IMR-90 (cell line): ENCODE results near the gene SKIL. TPM values are rescaled to one million over a fixed set of nuclear protein-coding genes. Genes with fewer than 3 reads are reported as not detected.

Experiments
- ATAC-seq: fragments of 200-7000 bp; cut with Tn5 transposase; 2 replicates; pipeline ENCODE4 v1.9.1; 2020; ENCODE audit warnings: low read depth, mild to moderate bottlenecking, moderate library complexity
- BruUV-seq: library from RNA; stranded (reverse); fragments of 400-500 nt; replicated peaks from 2 replicates; lab custom pipeline; 2021; lab: Mats Ljungman, UMichigan
- CTCF ChIA-PET: fragments of 300-600 bp; formaldehyde crosslinking; extraction: SDS; loops from one replicate; lab custom pipeline; 2021; ENCODE audit warnings: antibody characterized with exemption; lab: Yijun Ruan, JAX
- POLR2A ChIA-PET: fragments of 300-600 bp; sonication (Branson Sonifier 250); formaldehyde crosslinking; loops from one replicate; lab custom pipeline; 2022; ENCODE audit warnings: antibody characterized with exemption; ENCODE audit not compliant: unreplicated experiment; lab: Charles Lee
- DNase-seq: peaks from one replicate; pipeline ENCODE4 v3.0.0; 2013
- H2AFZ ChIP-seq: replicated peaks from 2 replicates; pipeline ENCODE3; 2013; ENCODE audit warnings: low read length, mild to moderate bottlenecking; ENCODE audit not compliant: poor library complexity
- H2AK5ac ChIP-seq: 2 replicates; pipeline ENCODE4 v1.6.1; 2013; ENCODE audit warnings: low read depth, low read length, inconsistent platforms
- H2AK9ac ChIP-seq: replicated peaks from 2 replicates; pipeline ENCODE3; 2013; ENCODE audit warnings: mild to moderate bottlenecking, low read depth, low read length, moderate library complexity; ENCODE audit not compliant: poor library complexity
- H2BK120ac ChIP-seq: 2 replicates; pipeline ENCODE4 v1.6.1; 2013; ENCODE audit warnings: low read depth, low read length, inconsistent platforms
- H2BK15ac ChIP-seq: 3 replicates; pipeline ENCODE4 v1.6.1; 2013; ENCODE audit warnings: low read depth, low read length, inconsistent platforms
- H2BK20ac ChIP-seq: 2 replicates; pipeline ENCODE4 v1.6.1; 2013; ENCODE audit warnings: low read depth, mild to moderate bottlenecking, inconsistent platforms, low read length, moderate library complexity
- H2BK5ac ChIP-seq: 2 replicates; pipeline ENCODE4 v1.6.1; 2013; ENCODE audit warnings: mild to moderate bottlenecking, low read depth, low read length, inconsistent platforms; ENCODE audit not compliant: poor library complexity, severe bottlenecking
- H3K14ac ChIP-seq: replicated peaks from 2 replicates; pipeline ENCODE4 v1.6.1; 2013; ENCODE audit warnings: low read depth, low read length, inconsistent platforms
- H3K18ac ChIP-seq: 2 replicates; pipeline ENCODE4 v1.6.1; 2013; ENCODE audit warnings: low read depth, low read length, control low read depth
- H3K23ac ChIP-seq: 2 replicates; pipeline ENCODE4 v1.6.1; 2013; ENCODE audit warnings: low read depth, low read length, inconsistent platforms
- H3K27ac ChIP-seq: 2 replicates; pipeline ENCODE4 v1.5.1; 2013; ENCODE audit warnings: mild to moderate bottlenecking, control low read depth, low read length; ENCODE audit not compliant: insufficient read depth
- H3K27me3 ChIP-seq: 2 replicates; pipeline ENCODE4 v1.6.1; 2013; ENCODE audit warnings: low read length; ENCODE audit not compliant: control insufficient read depth, insufficient read depth
- H3K36me3 ChIP-seq: 2 replicates; pipeline ENCODE4 v1.6.1; 2013; ENCODE audit warnings: low read length, mixed read lengths; ENCODE audit not compliant: control insufficient read depth, insufficient read depth
- H3K4ac ChIP-seq: 2 replicates; pipeline ENCODE4 v1.6.1; 2013; ENCODE audit warnings: low read depth, low read length, inconsistent platforms
- H3K4me1 ChIP-seq: 2 replicates; pipeline ENCODE4 v1.6.1; 2013; ENCODE audit warnings: low read length, mixed read lengths; ENCODE audit not compliant: control insufficient read depth, insufficient read depth
- H3K4me2 ChIP-seq: 2 replicates; pipeline ENCODE4 v1.6.1; 2013; ENCODE audit warnings: low read depth, mild to moderate bottlenecking, control low read depth, low read length, moderate library complexity
- H3K4me3 ChIP-seq: 2 replicates; pipeline ENCODE4 v1.5.1; 2013; ENCODE audit warnings: low read depth, mild to moderate bottlenecking, control low read depth, low read length, moderate library complexity; ENCODE audit not compliant: insufficient read depth
- H3K56ac ChIP-seq: 2 replicates; pipeline ENCODE4 v1.6.1; 2013; ENCODE audit warnings: low read length, inconsistent platforms; ENCODE audit not compliant: insufficient read depth; ENCODE audit errors: extremely low read depth
- H3K79me1 ChIP-seq, 2 experiments: 2 replicates each; pipeline ENCODE4 v1.6.1; 2013; ENCODE audit warnings: low read length in 2 of 2, inconsistent platforms in 1 of 2, low read depth in 1 of 2
- H3K9ac ChIP-seq: 2 replicates; pipeline ENCODE4 v1.6.1; 2013; ENCODE audit warnings: low read depth, low read length, control low read depth
- H3K9me1 ChIP-seq: 2 replicates; pipeline ENCODE4 v1.6.1; 2013; ENCODE audit warnings: low read length, inconsistent platforms; ENCODE audit not compliant: insufficient read depth
- H3K9me3 ChIP-seq: 2 replicates; pipeline ENCODE4 v1.6.1; 2013; ENCODE audit warnings: low read length; ENCODE audit not compliant: control insufficient read depth, insufficient read depth
- H4K20me1 ChIP-seq: 2 replicates; pipeline ENCODE4 v1.6.1; 2013; ENCODE audit warnings: low read length, inconsistent platforms; ENCODE audit not compliant: insufficient read depth
- H4K5ac ChIP-seq: 2 replicates; pipeline ENCODE4 v1.6.1; 2013; ENCODE audit warnings: mild to moderate bottlenecking, low read depth, low read length, control low read depth
- H4K8ac ChIP-seq, 2 experiments: 2 replicates each; pipeline ENCODE4 v1.6.1; 2013; ENCODE audit warnings: low read depth in 2 of 2, low read length in 2 of 2, control low read depth in 1 of 2, inconsistent platforms in 1 of 2
- H4K91ac ChIP-seq: 2 replicates; pipeline ENCODE4 v1.6.1; 2013; ENCODE audit warnings: low read depth, low read length, inconsistent platforms; ENCODE audit not compliant: insufficient read depth
- CHD1 ChIP-seq: IDR thresholded peaks from 2 replicates; pipeline ENCODE4 v1.6.1; 2012; ENCODE audit warnings: low read depth, low read length, improper control_type of control experiment
- MAFK ChIP-seq: IDR thresholded peaks from 2 replicates; pipeline ENCODE4 v1.6.1; 2012; ENCODE audit warnings: low read depth, low read length, improper control_type of control experiment
- MAZ ChIP-seq: IDR thresholded peaks from 2 replicates; pipeline ENCODE4 v1.6.1; 2012; ENCODE audit warnings: low read depth, mild to moderate bottlenecking, low read length, improper control_type of control experiment, moderate library complexity, borderline replicate concordance
- MXI1 ChIP-seq: IDR thresholded peaks from 2 replicates; pipeline ENCODE4 v1.6.1; 2012; ENCODE audit warnings: low read depth, mild to moderate bottlenecking, low read length, moderate library complexity, borderline replicate concordance
- POLR2A ChIP-seq: IDR thresholded peaks from 2 replicates; pipeline ENCODE4 v1.6.1; 2012; ENCODE audit warnings: mild to moderate bottlenecking, low read depth, low read length
- RCOR1 ChIP-seq: IDR thresholded peaks from 2 replicates; pipeline ENCODE4 v1.6.1; 2012; ENCODE audit warnings: mild to moderate bottlenecking, low read length, improper control_type of control experiment; ENCODE audit not compliant: insufficient replicate concordance
- RFX5 ChIP-seq: IDR thresholded peaks from 2 replicates; pipeline ENCODE4 v1.8.0; 2012; ENCODE audit warnings: low read depth, mild to moderate bottlenecking, low read length, moderate library complexity
- SMC3 ChIP-seq: fragments of 150-350 bp; IDR thresholded peaks from 2 replicates; pipeline ENCODE4 v1.6.1; 2016; ENCODE audit warnings: low read depth, mild to moderate bottlenecking, antibody characterized with exemption, low read length, moderate library complexity
- WGBS, 2 experiments: methylation state at CpG; one replicate each; pipeline versions ENCODE4 v1.1.5 to v1.1.7; 2013; ENCODE audit warnings: missing lambda C conversion rate in 2 of 2; ENCODE audit not compliant: insufficient read length in 1 of 2; ENCODE audit errors: extremely low coverage in 2 of 2; 5-methylcytosine and 5-hydroxymethylcytosine counted together
- dilution Hi-C: fragments of 300-500 bp; cut with HindIII; formaldehyde crosslinking; loops from one replicate; pipeline ENCODE4 v1.14.3; 2018; ENCODE audit warnings: low sequenced_read_pairs; ENCODE audit not compliant: unreplicated experiment
- in situ Hi-C: fragments of 300-500 bp; cut with MboI; formaldehyde crosslinking; loops from 3 replicates; pipeline ENCODE4 v1.14.3; 2019; ENCODE audit warnings: low sequenced_read_pairs, inconsistent platforms, mixed read lengths
- intact Hi-C: fragments of 100-400 bp; cut with micrococcal nuclease; formaldehyde crosslinking; loops from 2 replicates; pipeline ENCODE4 v1.10.0; 2022
- polyA plus RNA-seq, 3 experiments: library from polyadenylated mRNA; depleted of rRNA; stranded (reverse); fragments of >200 nt; gene quantifications; 2 replicates each; pipeline ENCODE4 v1.2.3, GENCODE V29; 2012; ENCODE audit warnings: low replicate concordance in 1 of 3
- total RNA-seq: library from RNA; depleted of rRNA; stranded (reverse); fragments of >200 nt; gene quantifications from 2 replicates; pipeline ENCODE4 v1.2.3, GENCODE V29; 2012
- TF ChIP-seq, protein P1 (sequence below): conservative IDR thresholded peaks from 2 replicates; pipeline ENCODE4 v1.5.1; 2012; ENCODE audit warnings: mild to moderate bottlenecking, low read depth, low read length, improper control_type of control experiment
- TF ChIP-seq, protein P2 (sequence below): fragments of 150-350 bp; IDR thresholded peaks from 2 replicates; pipeline ENCODE4 v1.6.1; 2016; ENCODE audit warnings: low read depth, mild to moderate bottlenecking, low read length, moderate library complexity, borderline replicate concordance

SKIL gene
- total and polyA plus RNA-seq, 2 of the 4 experiments (the other 2 are of a cell fraction) = 9.2 to 55.9 TPM

DNA sequence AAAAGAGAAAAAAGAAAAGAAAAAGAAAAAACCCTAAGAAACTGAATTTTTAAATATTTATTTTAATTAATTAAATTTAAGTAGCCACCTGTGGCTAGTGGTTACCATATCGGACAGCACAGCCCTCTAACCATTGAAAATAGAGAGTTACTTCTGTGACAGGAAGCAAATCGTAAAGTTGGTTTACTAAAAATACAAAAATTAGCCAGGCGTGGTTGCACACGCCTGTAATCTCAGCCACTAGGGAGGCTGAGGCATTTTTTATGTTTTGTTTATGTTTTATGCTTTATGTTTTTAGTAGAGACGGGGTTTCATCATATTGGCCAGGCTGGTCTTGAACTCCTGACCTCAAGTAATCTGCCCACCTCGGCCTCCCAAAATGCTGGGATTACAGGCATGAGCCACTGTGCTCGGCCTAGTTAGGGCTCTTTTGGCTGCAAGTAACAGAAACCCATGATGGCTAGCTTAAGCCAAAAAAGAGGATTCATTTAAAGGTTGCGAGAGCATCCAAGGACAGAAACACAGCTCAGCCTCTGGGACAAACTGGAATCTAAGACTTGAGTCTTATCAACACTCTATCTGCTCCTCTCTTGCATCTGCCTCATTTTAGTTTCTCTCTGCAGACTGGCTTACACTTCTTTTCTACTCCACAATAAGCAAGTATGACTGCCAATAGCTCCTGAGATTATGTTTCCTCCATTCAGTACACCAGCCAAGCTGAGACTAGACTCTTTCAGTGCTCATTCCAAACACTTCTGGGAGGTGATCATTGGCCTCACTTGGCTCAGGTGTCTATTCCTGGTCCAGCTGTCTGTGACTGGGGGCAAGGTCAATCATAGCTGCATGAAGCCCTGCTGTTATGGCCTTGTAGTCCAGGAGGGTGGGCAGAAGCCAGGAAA is 6.8 kb upstream of the SKIL start:
- Histone ChIP-seq H2AK9ac (no peak overlapping the region), H3K4me1 (peaks cover 4% of the 10 kb centered on the region), H3K79me1 (peaks cover 0 to 10% of the 10 kb centered on the region in 2 experiments; a peak in 2 of 4 replicates), H4K5ac (no peak overlapping the region), H3K27me3 (no peaks in the 10 kb centered on the region), H2BK5ac (no peak overlapping the region), H4K8ac (no peak overlapping the region), H3K36me3 (no peaks in the 10 kb centered on the region), H3K4ac (no peak overlapping the region), H3K4me2 (no peak overlapping the region), H3K14ac (no peak overlapping the region), H3K9ac (no peak overlapping the region), H3K9me1 (no peaks in the 10 kb centered on the region), H2AFZ (peak overlapping the region; percentile 61), H3K4me3 (no peak overlapping the region), H2BK120ac (no peak overlapping the region), H2BK15ac (no peak overlapping the region), H3K18ac (no peak overlapping the region), H2BK20ac (no peak overlapping the region), H4K91ac (no peak overlapping the region), H3K23ac (no peak overlapping the region), H3K27ac (no peak overlapping the region), H4K20me1 (no peaks in the 10 kb centered on the region), H3K56ac (no peak overlapping the region), H2AK5ac (no peak overlapping the region), H3K9me3 (no peaks in the 10 kb centered on the region)
- in situ Hi-C loops = loop anchor here (5.0 kb wide), 1 partner anchor 38 kb away; no protein-coding TSS in a partner anchor
- CTCF ChIA-PET = no interaction called here
- BruUV-seq = no TSS peak
- POLR2A ChIA-PET = no interaction called here
- dilution Hi-C loops = no loop called here
- no peak for DNase-seq
- no peak for TF ChIP-seq CHD1
- TF ChIP-seq RFX5 = no peak
- TF ChIP-seq SMC3 = no peak
- TF ChIP-seq RCOR1 = no peak
- no peak for TF ChIP-seq MAZ
- TF ChIP-seq MAFK = no peak
- TF ChIP-seq, protein P1, sequence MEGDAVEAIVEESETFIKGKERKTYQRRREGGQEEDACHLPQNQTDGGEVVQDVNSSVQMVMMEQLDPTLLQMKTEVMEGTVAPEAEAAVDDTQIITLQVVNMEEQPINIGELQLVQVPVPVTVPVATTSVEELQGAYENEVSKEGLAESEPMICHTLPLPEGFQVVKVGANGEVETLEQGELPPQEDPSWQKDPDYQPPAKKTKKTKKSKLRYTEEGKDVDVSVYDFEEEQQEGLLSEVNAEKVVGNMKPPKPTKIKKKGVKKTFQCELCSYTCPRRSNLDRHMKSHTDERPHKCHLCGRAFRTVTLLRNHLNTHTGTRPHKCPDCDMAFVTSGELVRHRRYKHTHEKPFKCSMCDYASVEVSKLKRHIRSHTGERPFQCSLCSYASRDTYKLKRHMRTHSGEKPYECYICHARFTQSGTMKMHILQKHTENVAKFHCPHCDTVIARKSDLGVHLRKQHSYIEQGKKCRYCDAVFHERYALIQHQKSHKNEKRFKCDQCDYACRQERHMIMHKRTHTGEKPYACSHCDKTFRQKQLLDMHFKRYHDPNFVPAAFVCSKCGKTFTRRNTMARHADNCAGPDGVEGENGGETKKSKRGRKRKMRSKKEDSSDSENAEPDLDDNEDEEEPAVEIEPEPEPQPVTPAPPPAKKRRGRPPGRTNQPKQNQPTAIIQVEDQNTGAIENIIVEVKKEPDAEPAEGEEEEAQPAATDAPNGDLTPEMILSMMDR = no peak
- no peak for TF ChIP-seq MXI1
- TF ChIP-seq, protein P2, sequence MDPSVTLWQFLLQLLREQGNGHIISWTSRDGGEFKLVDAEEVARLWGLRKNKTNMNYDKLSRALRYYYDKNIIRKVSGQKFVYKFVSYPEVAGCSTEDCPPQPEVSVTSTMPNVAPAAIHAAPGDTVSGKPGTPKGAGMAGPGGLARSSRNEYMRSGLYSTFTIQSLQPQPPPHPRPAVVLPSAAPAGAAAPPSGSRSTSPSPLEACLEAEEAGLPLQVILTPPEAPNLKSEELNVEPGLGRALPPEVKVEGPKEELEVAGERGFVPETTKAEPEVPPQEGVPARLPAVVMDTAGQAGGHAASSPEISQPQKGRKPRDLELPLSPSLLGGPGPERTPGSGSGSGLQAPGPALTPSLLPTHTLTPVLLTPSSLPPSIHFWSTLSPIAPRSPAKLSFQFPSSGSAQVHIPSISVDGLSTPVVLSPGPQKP = no peak
- TF ChIP-seq POLR2A = no peak
- ATAC-seq = no peak
- 92% methylated on average over 2 of the region's 8 CpGs; no CpG with 5 or more reads in 1 of the 2 experiments for WGBS, 2 experiments
- intact Hi-C loops = no loop called here
